WTC11 (cell line): Measurements from ENCODE around the gene PRPF40A. TPM values are rescaled to one million over a fixed set of nuclear protein-coding genes. Genes with fewer than 3 reads are reported as not detected.

Experiments
- ATAC-seq: fragments of 200-7000 bp; cut with Tn5 transposase; 2 replicates; pipeline ENCODE4 v1.10.0; 2021; ENCODE audit warnings: mild to moderate bottlenecking, moderate library complexity
- CTCF ChIA-PET: fragments of 300-600 bp; sonication (Branson Sonifier 250); formaldehyde crosslinking; loops from one replicate; lab custom pipeline; 2021; ENCODE audit warnings: antibody characterized with exemption; lab: Charles Lee
- POLR2A ChIA-PET: fragments of 350-600 bp; sonication (Branson Sonifier 250); formaldehyde crosslinking; loops from one replicate; lab custom pipeline; 2021; ENCODE audit warnings: antibody characterized with exemption; lab: Charles Lee
- DNase-seq: peaks from one replicate; pipeline ENCODE4 v3.0.0; 2021; ENCODE audit warnings: low spot score
- H3K27ac Mint-ChIP-seq: 2 replicates; pipeline ENCODE4 v1.8.0; 2021; ENCODE audit warnings: mixed read lengths
- H3K27me3 Mint-ChIP-seq: 2 replicates; pipeline ENCODE4 v1.8.0; 2021; ENCODE audit warnings: low read depth, mild to moderate bottlenecking, moderate library complexity, mixed read lengths
- H3K36me3 Mint-ChIP-seq: 2 replicates; pipeline ENCODE4 v1.8.0; 2021; ENCODE audit warnings: mixed read lengths
- H3K4me1 Mint-ChIP-seq: 2 replicates; pipeline ENCODE4 v1.8.0; 2022; ENCODE audit warnings: mixed read lengths
- H3K4me3 Mint-ChIP-seq: 2 replicates; pipeline ENCODE4 v1.8.0; 2021; ENCODE audit warnings: mild to moderate bottlenecking, moderate library complexity, mixed read lengths
- H3K9me3 Mint-ChIP-seq: 2 replicates; pipeline ENCODE4 v1.8.0; 2021; ENCODE audit warnings: mixed read lengths
- ARID4B ChIP-seq: sonication (generic); formaldehyde crosslinking; IDR thresholded peaks from 2 replicates; pipeline ENCODE4 v1.8.0; 2023; ENCODE audit warnings: missing genetic modification reagents, mild to moderate bottlenecking, borderline replicate concordance
- CDX4 ChIP-seq: fragments of 250-450 bp; sonication (Bioruptor Pico); IDR thresholded peaks from 2 replicates; pipeline ENCODE4 v1.9.0; 2021; ENCODE audit warnings: moderate library complexity, mild to moderate bottlenecking, inconsistent platforms, borderline replicate concordance
- E2F5 ChIP-seq: sonication (generic); formaldehyde crosslinking; IDR thresholded peaks from 2 replicates; pipeline ENCODE4 v1.8.1; 2022; ENCODE audit warnings: mild to moderate bottlenecking, moderate library complexity, missing genetic modification reagents
- GABPB1 ChIP-seq: sonication (generic); formaldehyde crosslinking; IDR thresholded peaks from 2 replicates; pipeline ENCODE4 v1.8.1; 2023; ENCODE audit warnings: mild to moderate bottlenecking, missing genetic modification reagents
- GRHL2 ChIP-seq: fragments of 250-450 bp; sonication (Bioruptor Pico); IDR thresholded peaks from 2 replicates; pipeline ENCODE4 v1.8.0; 2022; ENCODE audit warnings: mild to moderate bottlenecking, moderate library complexity; ENCODE audit not compliant: insufficient replicate concordance, severe bottlenecking
- GTF2I ChIP-seq: fragments of 250-450 bp; sonication (Bioruptor Pico); conservative IDR thresholded peaks from 2 replicates; pipeline ENCODE4 v1.4.0; 2021; ENCODE audit warnings: mild to moderate bottlenecking
- IRF2 ChIP-seq: sonication (generic); formaldehyde crosslinking; IDR thresholded peaks from 2 replicates; pipeline ENCODE4 v1.8.0; 2022; ENCODE audit warnings: low read depth, missing genetic modification reagents, borderline replicate concordance
- JAZF1 ChIP-seq: fragments of 250-450 bp; sonication (Bioruptor Pico); IDR thresholded peaks from 2 replicates; pipeline ENCODE4 v1.9.0; 2021; ENCODE audit warnings: moderate library complexity, mild to moderate bottlenecking, inconsistent platforms
- MYBL2 ChIP-seq: sonication (generic); formaldehyde crosslinking; IDR thresholded peaks from 2 replicates; pipeline ENCODE4 v1.8.1; 2023; ENCODE audit warnings: mild to moderate bottlenecking, moderate library complexity, missing genetic modification reagents
- NR3C1 ChIP-seq: sonication (generic); formaldehyde crosslinking; conservative IDR thresholded peaks from 2 replicates; pipeline ENCODE4 v1.8.1; 2023; ENCODE audit warnings: low read depth, mild to moderate bottlenecking, missing genetic modification reagents
- PRRX2 ChIP-seq: fragments of 250-450 bp; sonication (Bioruptor Pico); IDR thresholded peaks from 2 replicates; pipeline ENCODE4 v1.8.0; 2021; ENCODE audit warnings: mild to moderate bottlenecking
- RORB ChIP-seq: fragments of 250-450 bp; sonication (Bioruptor Pico); IDR thresholded peaks from 2 replicates; pipeline ENCODE4 v1.9.0; 2021; ENCODE audit warnings: mild to moderate bottlenecking
- SMAD3 ChIP-seq: sonication (generic); formaldehyde crosslinking; IDR thresholded peaks from 2 replicates; pipeline ENCODE4 v1.8.0; 2022; ENCODE audit warnings: missing genetic modification reagents, mild to moderate bottlenecking, borderline replicate concordance
- USF2 ChIP-seq: sonication (generic); formaldehyde crosslinking; IDR thresholded peaks from 2 replicates; pipeline ENCODE4 v1.8.1; 2023; ENCODE audit warnings: mild to moderate bottlenecking, missing genetic modification reagents, moderate library complexity
- ZBTB21 ChIP-seq: sonication (generic); formaldehyde crosslinking; IDR thresholded peaks from 2 replicates; pipeline ENCODE4 v1.8.1; 2023; ENCODE audit warnings: mild to moderate bottlenecking, missing genetic modification reagents, borderline replicate concordance
- ZNF232 ChIP-seq: sonication (generic); formaldehyde crosslinking; IDR thresholded peaks from 2 replicates; pipeline ENCODE4 v1.8.0; 2022; ENCODE audit warnings: mild to moderate bottlenecking, missing genetic modification reagents
- total RNA-seq: library from RNA; stranded (reverse); gene quantifications from 3 replicates; pipeline ENCODE4 v1.2.3, GENCODE V29; 2021

Gene PRPF40A
- total RNA-seq, 1 experiment from 2014 or later: 189 TPM

- no peak for TF ChIP-seq ZNF232 (CRISPR knock-in tag)
- TF ChIP-seq SMAD3 (CRISPR knock-in tag): no peak
- TF ChIP-seq IRF2 (CRISPR knock-in tag): no peak
- TF ChIP-seq USF2 (CRISPR knock-in tag): no peak
These were observed 114.1 kb downstream of the PRPF40A start (continued) for GRCh38 chr2:152603166-152603565.

GRCh38 chr2:152602750-152603149 is 114.5 kb downstream of the PRPF40A start:
- H3K9me3 Mint-ChIP-seq: no peaks in the 10 kb centered on the region
- H3K27ac Mint-ChIP-seq: no peak overlapping the region
- ChIA-PET POLR2A (interaction anchor here (0.6 kb wide), 1 partner anchor 367 kb away, joined by 5 read pairs; no protein-coding TSS in a partner anchor), CTCF (no interaction called here)
- H3K4me1 Mint-ChIP-seq: peaks cover 12% of the 10 kb centered on the region
- ATAC-seq (no peak), DNase-seq (no peak)
- H3K4me3 Mint-ChIP-seq: no peak overlapping the region
- no peaks in the 10 kb centered on the region for H3K27me3 Mint-ChIP-seq
- H3K36me3 Mint-ChIP-seq: no peaks in the 10 kb centered on the region; the same call in 1 of the 2 replicates
- TF ChIP-seq PRRX2 (CRISPR knock-in tag) (no peak), GRHL2 (CRISPR knock-in tag) (no peak), NR3C1 (CRISPR knock-in tag) (no peak), E2F5 (CRISPR knock-in tag) (no peak), JAZF1 (CRISPR knock-in tag) (no peak), MYBL2 (CRISPR knock-in tag) (no peak), GTF2I (CRISPR knock-in tag) (no peak), RORB (CRISPR knock-in tag) (no peak), CDX4 (CRISPR knock-in tag) (no peak), ZBTB21 (CRISPR knock-in tag) (no peak), ARID4B (CRISPR knock-in tag) (no peak), GABPB1 (no peak)

Other genes with a start within 250 kb of the PRPF40A start
- 40.4 to 46.6 TPM (median 42.5 TPM) in 3 replicates for gene ARL6IP6, start 1.2 kb upstream of the PRPF40A start, total RNA-seq